Mesendoderm (in vitro differentiated cells): ENCODE measurements around the gene PEMT.

Experiments used
- DNase-seq: peaks from one replicate; pipeline ENCODE4 v3.0.0; 2013
- H2AK5ac ChIP-seq: 2 replicates; pipeline ENCODE4 v1.6.1; 2013; ENCODE audit warnings: low read length, inconsistent platforms
- H2BK120ac ChIP-seq: 2 replicates; pipeline ENCODE4 v1.6.1; 2013; ENCODE audit warnings: low read depth, mild to moderate bottlenecking, low read length, moderate library complexity, mixed read lengths
- H2BK15ac ChIP-seq: replicated peaks from 2 replicates; pipeline ENCODE4 v1.6.1; 2013; ENCODE audit warnings: low read depth, mild to moderate bottlenecking, moderate library complexity
- H2BK5ac ChIP-seq: 2 replicates; pipeline ENCODE4 v1.6.1; 2013; ENCODE audit warnings: low read length, inconsistent platforms
- H3K18ac ChIP-seq: 2 replicates; pipeline ENCODE4 v1.6.1; 2013; ENCODE audit warnings: mild to moderate bottlenecking, low read length, mixed read lengths
- H3K23ac ChIP-seq: one replicate; pipeline ENCODE4 v1.6.1; 2013; ENCODE audit warnings: low read length
- H3K27ac ChIP-seq: 2 replicates; pipeline ENCODE4 v1.5.1; 2013; ENCODE audit warnings: low read depth, mild to moderate bottlenecking, inconsistent platforms, low read length, moderate library complexity
- H3K27me3 ChIP-seq: 2 replicates; pipeline ENCODE4 v1.6.1; 2013; ENCODE audit warnings: low read length, control low read depth, mild to moderate bottlenecking, inconsistent platforms; ENCODE audit not compliant: insufficient read depth, poor library complexity
- H3K36me3 ChIP-seq: 2 replicates; pipeline ENCODE4 v1.6.1; 2013; ENCODE audit warnings: low read length, inconsistent platforms; ENCODE audit not compliant: control insufficient read depth, insufficient read depth
- H3K4ac ChIP-seq: one replicate; pipeline ENCODE4 v1.6.1; 2013; ENCODE audit warnings: low read depth, mild to moderate bottlenecking, low read length, moderate library complexity
- H3K4me1 ChIP-seq: 2 replicates; pipeline ENCODE4 v1.6.1; 2013; ENCODE audit warnings: low read depth, low read length, inconsistent platforms; ENCODE audit not compliant: control insufficient read depth
- H3K4me2 ChIP-seq: 2 replicates; pipeline ENCODE4 v1.6.1; 2013; ENCODE audit warnings: low read length
- H3K4me3 ChIP-seq: 2 replicates; pipeline ENCODE4 v1.5.1; 2013; ENCODE audit warnings: mild to moderate bottlenecking, low read length
- H3K56ac ChIP-seq: one replicate; pipeline ENCODE4 v1.6.1; 2013; ENCODE audit warnings: low read length
- H3K79me1 ChIP-seq: 2 replicates; pipeline ENCODE4 v1.6.1; 2013; ENCODE audit warnings: low read length, inconsistent platforms
- H3K79me2 ChIP-seq: 2 replicates; pipeline ENCODE4 v1.6.1; 2013; ENCODE audit warnings: mild to moderate bottlenecking, low read length; ENCODE audit not compliant: control insufficient read depth, insufficient read depth
- H3K9ac ChIP-seq: 2 replicates; pipeline ENCODE4 v1.6.1; 2013; ENCODE audit warnings: low read length, inconsistent platforms
- H4K5ac ChIP-seq: one replicate; pipeline ENCODE4 v1.6.1; 2013; ENCODE audit warnings: low read length
- H4K8ac ChIP-seq: one replicate; pipeline ENCODE4 v1.6.1; 2013; ENCODE audit warnings: low read depth, mild to moderate bottlenecking, control low read depth, low read length, moderate library complexity
- WGBS: extraction: QIAGEN DNeasy Blood & Tissue Kit; methylation state at CpG from one replicate; pipeline ENCODE4 v1.1.7; 2013; ENCODE audit warnings: low lambda C conversion rate, missing lambda C conversion rate; ENCODE audit not compliant: insufficient coverage; ENCODE audit errors: extremely low coverage; 5-methylcytosine and 5-hydroxymethylcytosine counted together

The PEMT gene

GRCh38 chr17:17567631-17568030 is 23.9 kb downstream of the PEMT start:
- Histone ChIP-seq H3K4me2 (no peak overlapping the region), H2BK120ac (no peak overlapping the region), H3K4me3 (no peak overlapping the region), H3K18ac (no peak overlapping the region), H3K4ac (no peak overlapping the region), H3K23ac (no peak overlapping the region), H3K27me3 (no peaks in the 10 kb centered on the region), H3K4me1 (peaks cover 1% of the 10 kb centered on the region), H3K79me2 (no peaks in the 10 kb centered on the region), H3K9ac (no peak overlapping the region), H2AK5ac (no peak overlapping the region), H2BK5ac (no peak overlapping the region), H3K56ac (no peak overlapping the region), H3K27ac (no peak overlapping the region), H2BK15ac (no peak overlapping the region), H4K8ac (no peak overlapping the region), H3K79me1 (no peaks in the 10 kb centered on the region), H3K36me3 (no peaks in the 10 kb centered on the region), H4K5ac (no peak overlapping the region)
- WGBS = no CpG with 5 or more reads among the region's 7 CpGs
- DNase-seq = no peak

- no peak overlapping the region for H3K9ac ChIP-seq
- no peak for DNase-seq
- no peak overlapping the region for H2BK5ac ChIP-seq
- H3K27me3 ChIP-seq = no peaks in the 10 kb centered on the region
- no CpG with 5 or more reads among the region's 11 CpGs for WGBS
- H3K27ac ChIP-seq = no peak overlapping the region
- H3K79me2 ChIP-seq = no peaks in the 10 kb centered on the region
- no peak overlapping the region for H4K5ac ChIP-seq
- peak overlapping the region; percentile 45 for H3K23ac ChIP-seq
- no peak overlapping the region for H2BK15ac ChIP-seq
- no peaks in the 10 kb centered on the region for H3K36me3 ChIP-seq
- H2AK5ac ChIP-seq = no peak overlapping the region
- H4K8ac ChIP-seq = no peak overlapping the region
- H3K4ac ChIP-seq = no peak overlapping the region
- peak overlapping the region; percentile 28 for H3K56ac ChIP-seq
- H3K18ac ChIP-seq = no peak overlapping the region
- H3K79me1 ChIP-seq = no peaks in the 10 kb centered on the region
- H3K4me3 ChIP-seq = no peak overlapping the region
- peaks cover 1% of the 10 kb centered on the region for H3K4me1 ChIP-seq
- no peak overlapping the region for H2BK120ac ChIP-seq
- no peak overlapping the region for H3K4me2 ChIP-seq
Observed at GRCh38 chr17:17566896-17567513, 24.5 kb downstream of the PEMT start.

DNA sequence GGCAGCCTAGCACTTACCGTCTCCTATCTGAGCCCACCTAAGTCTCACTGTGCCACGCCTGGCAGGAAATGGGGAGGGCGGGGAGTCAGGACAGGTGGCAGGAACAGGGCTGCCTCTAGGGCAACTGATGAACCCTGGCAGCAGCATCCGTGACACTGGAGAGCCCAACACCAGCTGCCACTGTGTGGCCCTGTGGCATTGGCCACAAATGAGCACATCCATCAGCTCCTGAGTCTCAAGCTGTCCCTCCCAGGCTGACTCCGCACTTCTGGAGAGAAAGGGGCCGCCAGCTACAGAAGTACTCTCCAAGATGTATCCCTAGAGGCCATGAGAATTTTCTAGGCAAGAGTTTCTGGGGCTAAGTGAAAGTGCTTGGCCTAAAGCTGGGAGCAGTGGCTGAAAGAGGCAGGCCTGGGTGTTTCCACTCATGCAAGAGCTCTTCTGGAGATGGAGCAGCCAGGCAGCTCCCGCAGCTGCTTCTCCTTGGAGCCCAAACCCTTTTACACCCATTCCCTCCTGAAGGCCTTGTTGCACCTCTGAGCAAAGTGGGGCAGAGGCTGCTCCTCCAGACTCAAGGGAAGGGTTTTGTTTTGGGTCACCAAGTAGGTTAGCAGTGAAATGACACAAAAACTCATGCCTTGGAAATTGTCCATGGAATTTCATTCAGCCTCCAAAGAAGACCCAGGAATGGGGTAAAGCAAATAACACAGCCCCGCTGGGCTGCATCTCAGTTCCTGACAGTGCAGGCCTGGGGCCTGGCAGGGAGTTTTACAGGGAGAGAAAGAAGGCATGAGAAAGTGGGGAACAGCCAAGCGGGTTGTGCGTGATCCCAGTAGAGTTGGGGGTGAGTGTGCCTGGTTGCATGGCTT is 25.8 kb downstream of the PEMT start:
- Histone ChIP-seq H3K27me3 (no peaks in the 10 kb centered on the region), H3K4me3 (no peak overlapping the region), H3K9ac (no peak overlapping the region), H3K4ac (no peak overlapping the region), H3K36me3 (no peaks in the 10 kb centered on the region), H3K4me1 (peaks cover 1% of the 10 kb centered on the region), H3K79me2 (no peaks in the 10 kb centered on the region), H3K23ac (no peak overlapping the region), H2BK120ac (no peak overlapping the region), H3K27ac (no peak overlapping the region), H4K5ac (no peak overlapping the region), H3K4me2 (no peak overlapping the region), H2AK5ac (no peak overlapping the region), H3K56ac (peak overlapping the region; percentile 25), H3K18ac (no peak overlapping the region), H3K79me1 (no peaks in the 10 kb centered on the region), H4K8ac (no peak overlapping the region), H2BK5ac (no peak overlapping the region), H2BK15ac (no peak overlapping the region)
- DNase-seq = no peak
- no CpG with 5 or more reads among the region's 10 CpGs for WGBS

DNA sequence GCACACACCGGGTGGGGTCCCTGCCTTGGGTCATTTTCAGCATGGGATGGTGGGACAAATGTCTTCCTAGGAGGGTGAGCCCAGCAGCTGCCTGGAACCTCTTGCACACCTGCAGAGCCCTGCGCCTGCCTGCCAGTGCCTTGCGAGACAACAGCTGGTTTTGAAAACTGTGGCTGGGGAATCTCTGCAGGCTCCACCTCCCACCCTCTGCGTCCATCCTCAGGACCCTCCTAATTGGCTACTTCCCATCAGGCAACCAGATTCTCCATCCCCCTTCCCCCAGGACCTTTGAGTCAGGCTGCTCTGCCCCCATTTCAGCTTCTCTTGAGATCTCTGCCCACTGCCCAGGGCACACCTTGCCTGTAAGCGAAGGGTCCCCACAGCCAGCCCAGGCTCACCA is 26.6 kb downstream of the PEMT start:
- Histone ChIP-seq H2AK5ac (no peak overlapping the region), H3K56ac (no peak overlapping the region), H3K4me3 (no peak overlapping the region), H3K36me3 (no peaks in the 10 kb centered on the region), H3K18ac (no peak overlapping the region), H3K4me2 (no peak overlapping the region), H3K4ac (no peak overlapping the region), H2BK5ac (no peak overlapping the region), H3K79me1 (no peaks in the 10 kb centered on the region), H2BK120ac (no peak overlapping the region), H4K5ac (no peak overlapping the region), H3K79me2 (no peaks in the 10 kb centered on the region), H4K8ac (no peak overlapping the region), H3K27ac (no peak overlapping the region), H3K9ac (no peak overlapping the region), H3K23ac (no peak overlapping the region), H3K4me1 (peaks cover 1% of the 10 kb centered on the region), H3K27me3 (no peaks in the 10 kb centered on the region), H2BK15ac (no peak overlapping the region)
- peak; percentile 49 for DNase-seq
- no CpG with 5 or more reads among the region's 5 CpGs for WGBS

- H3K23ac ChIP-seq = no peak overlapping the region
- H4K8ac ChIP-seq = no peak overlapping the region
- no peak overlapping the region for H2BK5ac ChIP-seq
- peaks cover 1% of the 10 kb centered on the region for H3K4me1 ChIP-seq
- H2BK120ac ChIP-seq = no peak overlapping the region
- no CpG with 5 or more reads among the region's 4 CpGs for WGBS
- no peak overlapping the region for H3K27ac ChIP-seq
- no peaks in the 10 kb centered on the region for H3K27me3 ChIP-seq
- no peaks in the 10 kb centered on the region for H3K79me1 ChIP-seq
- no peak overlapping the region for H4K5ac ChIP-seq
- no peak overlapping the region for H3K18ac ChIP-seq
- H2BK15ac ChIP-seq = no peak overlapping the region
- no peak overlapping the region for H3K4ac ChIP-seq
- peak overlapping the region; percentile 51 for H2AK5ac ChIP-seq
- H3K4me2 ChIP-seq = no peak overlapping the region
- no peak overlapping the region for H3K4me3 ChIP-seq
- H3K9ac ChIP-seq = no peak overlapping the region
- H3K36me3 ChIP-seq = no peaks in the 10 kb centered on the region
- H3K56ac ChIP-seq = no peak overlapping the region
- DNase-seq = no peak
- no peaks in the 10 kb centered on the region for H3K79me2 ChIP-seq
Observed at GRCh38 chr17:17564323-17564722, 27.2 kb downstream of the PEMT start.
